Measurements from ENCODE around the gene SNED1. TPM values are rescaled to one million over a fixed set of nuclear protein-coding genes. Genes with fewer than 3 reads are reported as not detected.

The SNED1 gene
- total RNA-seq, 1 donor from 2014 or later = 2.3 TPM

GRCh38 chr2:241087420-241088268 lies 89.2 kb downstream of the SNED1 start:
- TF ChIP-seq CTCF (IDR thresholded peaks at IDR 0.05; ENCODE audit: unreplicated experiment) = no peak
- H3K36me3 Mint-ChIP-seq (ENCODE audit: low read depth, unreplicated experiment) = peaks cover 58% of the 10 kb centered on the region
- no peak for DNase-seq (ENCODE audit: low spot score)
- H3K27ac Mint-ChIP-seq (ENCODE audit: unreplicated experiment) = peak overlapping the region; percentile 91
- H3K4me1 Mint-ChIP-seq (ENCODE audit: unreplicated experiment) = peaks cover 26% of the 10 kb centered on the region
- no peaks in the 10 kb centered on the region for H3K9me3 Mint-ChIP-seq (ENCODE audit: unreplicated experiment)
- H3K27me3 Mint-ChIP-seq (ENCODE audit: unreplicated experiment) = peaks cover 7% of the 10 kb centered on the region
- H3K4me3 Mint-ChIP-seq (ENCODE audit: unreplicated experiment) = peak overlapping the region; percentile 5

- no peaks in the 10 kb centered on the region for H3K9me3 Mint-ChIP-seq (ENCODE audit: unreplicated experiment)
- H3K27me3 Mint-ChIP-seq (ENCODE audit: unreplicated experiment) = peaks cover 4% of the 10 kb centered on the region
- TF ChIP-seq CTCF (IDR thresholded peaks at IDR 0.05; ENCODE audit: unreplicated experiment) = no peak
- peaks cover 28% of the 10 kb centered on the region for H3K4me1 Mint-ChIP-seq (ENCODE audit: unreplicated experiment)
- peak overlapping the region; percentile 91 for H3K27ac Mint-ChIP-seq (ENCODE audit: unreplicated experiment)
- H3K36me3 Mint-ChIP-seq (ENCODE audit: low read depth, unreplicated experiment) = peaks cover 56% of the 10 kb centered on the region
- DNase-seq (ENCODE audit: low spot score) = no peak
- no peak overlapping the region for H3K4me3 Mint-ChIP-seq (ENCODE audit: unreplicated experiment)
These were observed 90.0 kb downstream of the SNED1 start for GRCh38 chr2:241088376-241088775.

GRCh38 chr2:241088791-241089732 lies 90.6 kb downstream of the SNED1 start:
- Mint-ChIP-seq H3K36me3 (ENCODE audit: low read depth, unreplicated experiment) (peaks cover 56% of the 10 kb centered on the region), H3K9me3 (ENCODE audit: unreplicated experiment) (no peaks in the 10 kb centered on the region), H3K4me3 (ENCODE audit: unreplicated experiment) (peak overlapping the region; percentile 13), H3K27ac (ENCODE audit: unreplicated experiment) (peak overlapping the region; percentile 86), H3K27me3 (ENCODE audit: unreplicated experiment) (peaks cover 4% of the 10 kb centered on the region), H3K4me1 (ENCODE audit: unreplicated experiment) (peaks cover 25% of the 10 kb centered on the region)
- TF ChIP-seq CTCF (IDR thresholded peaks at IDR 0.05; ENCODE audit: unreplicated experiment) = no peak
- peak; percentile 38 for DNase-seq (ENCODE audit: low spot score)

GRCh38 chr2:241091201-241091600 lies 92.8 kb downstream of the SNED1 start:
- peaks cover 59% of the 10 kb centered on the region for H3K36me3 Mint-ChIP-seq (ENCODE audit: low read depth, unreplicated experiment)
- H3K27ac Mint-ChIP-seq (ENCODE audit: unreplicated experiment) = no peak overlapping the region
- H3K9me3 Mint-ChIP-seq (ENCODE audit: unreplicated experiment) = no peaks in the 10 kb centered on the region
- TF ChIP-seq CTCF (IDR thresholded peaks at IDR 0.05; ENCODE audit: unreplicated experiment) = no peak
- peaks cover 5% of the 10 kb centered on the region for H3K27me3 Mint-ChIP-seq (ENCODE audit: unreplicated experiment)
- DNase-seq (ENCODE audit: low spot score) = no peak
- H3K4me3 Mint-ChIP-seq (ENCODE audit: unreplicated experiment) = peak overlapping the region; percentile 43
- H3K4me1 Mint-ChIP-seq (ENCODE audit: unreplicated experiment) = peaks cover 39% of the 10 kb centered on the region
